ENCODE results near the gene C1QTNF6. TPM values are rescaled to one million over a fixed set of nuclear protein-coding genes. Genes with fewer than 3 reads are reported as not detected.

C1QTNF6 gene
- total RNA-seq, 1 experiment from 2014 or later, result 2.1 TPM

GRCh38 chr22:37141971-37142370 lies 46.1 kb downstream of the C1QTNF6 start:
- DNase-seq (ENCODE audit: low spot score), result no peak

GRCh38 chr22:37141476-37141875 lies 46.6 kb downstream of the C1QTNF6 start:
- no peak for DNase-seq (ENCODE audit: low spot score)

- no peak for DNase-seq (ENCODE audit: low spot score)
Observed at GRCh38 chr22:37140686-37141323, 47.2 kb downstream of the C1QTNF6 start.

- no peak for DNase-seq (ENCODE audit: low spot score)
Observed at GRCh38 chr22:37139762-37140161, 48.3 kb downstream of the C1QTNF6 start.

GRCh38 chr22:37138849-37139561 lies 49.0 kb downstream of the C1QTNF6 start:
- peak; percentile 12 for DNase-seq (ENCODE audit: low spot score)

- no peak for DNase-seq (ENCODE audit: low spot score)
Observed at GRCh38 chr22:37137903-37138665, 50.0 kb downstream of the C1QTNF6 start.

GRCh38 chr22:37137131-37137530 lies 50.9 kb downstream of the C1QTNF6 start:
- no peak for DNase-seq (ENCODE audit: low spot score)

- DNase-seq (ENCODE audit: low spot score), result no peak
Observed at GRCh38 chr22:37135023-37135422, 53.0 kb downstream of the C1QTNF6 start.

- DNase-seq (ENCODE audit: low spot score), result no peak
Observed at GRCh38 chr22:37133304-37134018, 54.6 kb downstream of the C1QTNF6 start.

- no peak for DNase-seq (ENCODE audit: low spot score)
Observed at GRCh38 chr22:37132773-37133172, 55.3 kb downstream of the C1QTNF6 start.

Other genes with a start within 250 kb of the C1QTNF6 start
- 37.3 and 48.1 TPM in 2 replicates for gene TST, start 168.8 kb downstream of the C1QTNF6 start, total RNA-seq (2014; rRNA removed; shearing (Covaris generic))
- 57.0 and 68.4 TPM in 2 replicates for gene MPST, start 168.5 kb downstream of the C1QTNF6 start, total RNA-seq (2014; rRNA removed; shearing (Covaris generic))
- gene KCTD17, start 136.5 kb downstream of the C1QTNF6 start, total RNA-seq (2014; rRNA removed; shearing (Covaris generic)), result 20.5 and 21.3 TPM in 2 replicates
- not detected in 2 replicates for gene TMPRSS6, start 78.5 kb downstream of the C1QTNF6 start, total RNA-seq (2014; rRNA removed; shearing (Covaris generic))
- 0.02 TPM in 1 of 2 replicates, not detected in the other for gene IL2RB, start 38.3 kb downstream of the C1QTNF6 start, total RNA-seq (2014; rRNA removed; shearing (Covaris generic))
- gene SSTR3, start 24.2 kb upstream of the C1QTNF6 start, total RNA-seq (2014; rRNA removed; shearing (Covaris generic)), result not detected in 2 replicates
- 51.7 and 60.2 TPM in 2 replicates for gene RAC2, start 56.0 kb upstream of the C1QTNF6 start, total RNA-seq (2014; rRNA removed; shearing (Covaris generic))
- gene CYTH4, start 94.3 kb upstream of the C1QTNF6 start, total RNA-seq (2014; rRNA removed; shearing (Covaris generic)), result 0.26 and 0.43 TPM in 2 replicates
- gene ELFN2, start 239.2 kb upstream of the C1QTNF6 start, total RNA-seq (2014; rRNA removed; shearing (Covaris generic)), result 0.93 and 1.1 TPM in 2 replicates

Data from A172 (cell line).